ENCODE measurements around the gene ZBED4. TPM values are rescaled to one million over a fixed set of nuclear protein-coding genes. Genes with fewer than 3 reads are reported as not detected.

ZBED4 gene
- total RNA-seq, 1 donor from 2014 or later: 36.5 TPM

DNA sequence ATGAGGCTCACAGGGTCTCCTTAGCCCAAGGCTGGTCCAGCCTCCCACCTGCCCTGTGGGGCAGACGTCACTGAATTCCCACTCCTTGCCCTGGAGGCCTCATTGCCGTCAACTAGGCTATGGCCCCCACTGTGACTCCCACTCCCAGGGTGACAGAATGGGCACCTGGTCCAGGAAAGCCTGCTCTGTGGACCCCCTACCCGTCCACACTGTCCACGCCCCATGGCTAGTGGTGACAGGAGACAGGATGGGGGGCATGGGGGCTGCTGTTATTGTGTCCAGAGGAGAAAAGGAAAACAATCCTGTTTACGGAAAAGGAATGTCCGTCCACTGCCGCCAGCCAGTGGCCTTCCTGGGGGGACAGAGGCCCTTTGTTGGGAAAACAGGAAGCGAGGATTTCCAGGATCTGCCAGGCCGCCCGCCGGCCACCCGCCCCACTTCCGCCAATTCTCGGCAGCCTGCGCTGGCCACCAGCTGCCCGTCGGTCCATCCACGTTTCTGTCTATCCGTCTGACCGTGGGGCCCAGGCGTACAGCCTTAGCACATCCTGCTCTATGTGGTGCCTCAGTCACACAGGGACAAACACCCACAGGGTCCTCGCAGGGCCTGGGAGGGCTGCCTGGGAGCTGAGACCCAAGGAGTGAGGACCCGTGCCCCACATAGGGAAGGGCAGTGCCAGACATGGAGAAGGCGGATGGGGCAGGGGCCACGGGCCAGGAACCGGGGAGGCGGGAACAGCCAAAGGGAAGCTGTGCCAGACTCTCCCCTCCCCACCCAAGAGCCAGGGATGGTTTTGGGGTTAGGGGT lies 84.3 kb downstream of the ZBED4 start:
- Mint-ChIP-seq H3K27me3 (peaks cover 5% of the 10 kb centered on the region), H3K27ac (no peak overlapping the region), H3K4me1 (ENCODE audit: low read depth) (no peaks in the 10 kb centered on the region), H3K4me3 (ENCODE audit: low read depth) (no peak overlapping the region), H3K36me3 (ENCODE audit: insufficient read depth) (no peaks in the 10 kb centered on the region), H3K9me3 (ENCODE audit: low read depth) (no peaks in the 10 kb centered on the region)
- no peak for DNase-seq (ENCODE audit: low spot score, unreplicated experiment)
- TF ChIP-seq, protein P1, sequence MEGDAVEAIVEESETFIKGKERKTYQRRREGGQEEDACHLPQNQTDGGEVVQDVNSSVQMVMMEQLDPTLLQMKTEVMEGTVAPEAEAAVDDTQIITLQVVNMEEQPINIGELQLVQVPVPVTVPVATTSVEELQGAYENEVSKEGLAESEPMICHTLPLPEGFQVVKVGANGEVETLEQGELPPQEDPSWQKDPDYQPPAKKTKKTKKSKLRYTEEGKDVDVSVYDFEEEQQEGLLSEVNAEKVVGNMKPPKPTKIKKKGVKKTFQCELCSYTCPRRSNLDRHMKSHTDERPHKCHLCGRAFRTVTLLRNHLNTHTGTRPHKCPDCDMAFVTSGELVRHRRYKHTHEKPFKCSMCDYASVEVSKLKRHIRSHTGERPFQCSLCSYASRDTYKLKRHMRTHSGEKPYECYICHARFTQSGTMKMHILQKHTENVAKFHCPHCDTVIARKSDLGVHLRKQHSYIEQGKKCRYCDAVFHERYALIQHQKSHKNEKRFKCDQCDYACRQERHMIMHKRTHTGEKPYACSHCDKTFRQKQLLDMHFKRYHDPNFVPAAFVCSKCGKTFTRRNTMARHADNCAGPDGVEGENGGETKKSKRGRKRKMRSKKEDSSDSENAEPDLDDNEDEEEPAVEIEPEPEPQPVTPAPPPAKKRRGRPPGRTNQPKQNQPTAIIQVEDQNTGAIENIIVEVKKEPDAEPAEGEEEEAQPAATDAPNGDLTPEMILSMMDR (IDR thresholded peaks at IDR 0.05; ENCODE audit: unreplicated experiment): no peak

DNA sequence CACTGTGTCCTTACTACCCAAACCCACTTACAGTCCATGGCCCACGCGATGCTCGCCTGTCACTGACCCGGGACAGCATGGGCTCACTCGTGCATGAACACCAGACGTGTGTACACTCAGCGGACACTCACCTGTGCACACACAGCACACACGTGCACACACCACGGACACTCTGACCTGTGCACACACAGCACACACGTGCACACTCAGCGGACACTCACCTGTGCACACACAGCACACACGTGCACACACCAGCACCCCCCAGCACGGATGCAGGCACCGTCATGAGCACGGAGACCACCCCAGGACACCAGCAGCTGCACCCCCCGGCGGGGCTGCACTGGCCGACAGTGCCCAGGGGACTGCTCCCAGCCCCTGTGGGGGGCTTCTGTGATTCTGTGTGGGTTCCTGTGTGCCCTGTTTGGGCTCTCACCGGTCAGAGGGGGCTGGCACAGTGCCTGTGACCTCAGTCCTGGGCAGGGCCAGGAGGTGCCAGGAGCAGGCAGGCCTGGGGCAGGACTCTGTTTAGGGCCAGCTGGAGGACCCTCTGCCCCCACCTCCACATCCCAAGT lies 85.0 kb downstream of the ZBED4 start:
- no peak for DNase-seq (ENCODE audit: low spot score, unreplicated experiment)
- no peak overlapping the region for H3K4me3 Mint-ChIP-seq (ENCODE audit: low read depth)
- H3K27ac Mint-ChIP-seq: no peak overlapping the region
- H3K9me3 Mint-ChIP-seq (ENCODE audit: low read depth): no peaks in the 10 kb centered on the region
- H3K4me1 Mint-ChIP-seq (ENCODE audit: low read depth): no peaks in the 10 kb centered on the region
- TF ChIP-seq, protein P1 (IDR thresholded peaks at IDR 0.05; ENCODE audit: unreplicated experiment): no peak
- H3K36me3 Mint-ChIP-seq (ENCODE audit: insufficient read depth): no peaks in the 10 kb centered on the region
- H3K27me3 Mint-ChIP-seq: no peaks in the 10 kb centered on the region

Other genes starting within 250 kb of the ZBED4 start
- 57.3 and 65.7 TPM in 2 replicates for gene BRD1, start 26.0 kb upstream of the ZBED4 start, total RNA-seq
- gene ALG12, start 64.6 kb downstream of the ZBED4 start, total RNA-seq: 22.0 and 25.7 TPM in 2 replicates
- gene CRELD2, start 64.8 kb downstream of the ZBED4 start, total RNA-seq: 42.2 and 42.4 TPM in 2 replicates
- gene PIM3, start 106.9 kb downstream of the ZBED4 start, total RNA-seq: 17.4 and 19.0 TPM in 2 replicates
- 0.10 TPM in 1 of 2 replicates, not detected in the other for gene IL17REL, start 158.9 kb downstream of the ZBED4 start, total RNA-seq
- gene TTLL8, start 204.5 kb downstream of the ZBED4 start, total RNA-seq: not detected in 2 replicates
- gene MLC1, start 231.6 kb downstream of the ZBED4 start, total RNA-seq: not detected in 2 replicates
- gene MOV10L1, start 236.2 kb downstream of the ZBED4 start, total RNA-seq: 0.22 TPM in 1 of 2 replicates, not detected in the other

Data from progenitor cell of endocrine pancreas (in vitro differentiated cells).